Right cardiac atrium (tissue), 5 donors: ENCODE measurements around the gene SC5D. TPM values are rescaled to one million over a fixed set of nuclear protein-coding genes. Genes with fewer than 3 reads are reported as not detected.
A peak's percentile ranks its signal among the peaks of the same experiment; 100 is the strongest.

ENCODE experiments used
- ATAC-seq, 2 donors: fragments of 200-7000 bp; cut with Tn5 transposase; one replicate each; pipeline versions ENCODE4 v1.8.0 to v1.9.1; 2020; ENCODE audit warnings: moderate library complexity in 2 of 2, mild to moderate bottlenecking in 1 of 2
- DNase-seq, 3 donors: peaks; one replicate each; pipeline ENCODE4 v3.0.0-alpha.2; 2020
- H3K27ac ChIP-seq: one replicate; pipeline ENCODE4 v1.5.1; 2013; ENCODE audit warnings: mild to moderate bottlenecking, low read length, control low read depth, moderate library complexity
- H3K27me3 ChIP-seq: one replicate; pipeline ENCODE4 v1.6.1; 2013; ENCODE audit not compliant: control insufficient read depth, insufficient read depth
- H3K4me1 ChIP-seq: one replicate; pipeline ENCODE4 v1.6.1; 2013; ENCODE audit warnings: low read length; ENCODE audit not compliant: control insufficient read depth, insufficient read depth
- H3K4me3 ChIP-seq: one replicate; pipeline ENCODE4 v1.5.1; 2013; ENCODE audit warnings: low read length, control low read depth
- H3K9me3 ChIP-seq: one replicate; pipeline ENCODE4 v1.6.1; 2013; ENCODE audit warnings: low read length; ENCODE audit not compliant: control insufficient read depth
- WGBS: extraction: QIAGEN DNeasy Blood & Tissue Kit; methylation state at CpG from one replicate; pipeline ENCODE4 v1.1.7; 2013; 5-methylcytosine and 5-hydroxymethylcytosine counted together
- intact Hi-C, 4 donors: fragments of 100-400 bp; cut with DNase I; formaldehyde crosslinking; loops; one replicate each; pipeline versions ENCODE4 v1.11.0 to v1.14.0; 2022 to 2023
- polyA plus RNA-seq: library from polyadenylated mRNA; stranded (reverse); fragments of 200-250 nt; gene quantifications from one replicate; pipeline ENCODE4 v1.2.3, GENCODE V29; 2013
- total RNA-seq, 4 donors: library from RNA; stranded (reverse); fragmentation: NEBNext Ultra II Directional; extraction: Animal tissue kit (Norgen Biotek cat#: 25700); gene quantifications; one replicate each; pipeline ENCODE4 v1.2.1, GENCODE V29; 2021
- donor health status: healthy with polysubstance abuse.
- donor health status: DM: no; HTN: yes; CAD: no.
- donor health status: DM: no; HTN: no; CAD: no.
- donor health status: DM: no; HTN: yes; CAD: no; lungs with severe emphysema.
- donor health status: DM: yes; HTN: yes; CAD: no.

The SC5D gene
- total and polyA plus RNA-seq, 5 donors = 29.7 to 34.7 (median 30.2) TPM

DNA sequence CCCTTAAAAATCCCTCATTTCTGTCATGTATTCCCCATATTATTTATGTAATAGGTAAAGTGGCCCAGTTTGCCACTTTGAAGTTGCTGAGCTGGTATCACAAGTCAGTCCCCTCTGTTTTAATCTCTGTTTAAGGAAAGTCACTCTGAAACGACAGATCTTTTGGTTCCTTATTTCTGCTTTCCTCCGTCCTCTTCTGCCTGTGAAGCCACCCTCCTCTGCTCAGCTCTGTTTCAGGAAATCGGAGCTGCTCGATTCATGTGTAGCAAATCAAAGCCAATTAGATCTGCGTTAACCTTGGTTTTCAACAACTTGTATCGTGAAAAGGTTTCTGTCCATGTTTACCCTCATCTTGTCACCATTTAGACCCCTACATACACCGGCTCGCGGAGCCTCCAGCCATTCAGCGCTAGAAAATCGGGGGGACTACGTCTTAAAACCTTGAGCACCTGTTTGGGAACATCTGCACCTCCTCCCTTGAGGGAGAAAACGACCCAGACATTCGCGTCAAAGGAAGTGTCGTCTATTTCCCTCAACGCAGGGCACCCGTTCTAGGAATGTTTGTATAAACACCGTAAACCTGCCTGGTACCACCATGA is 576 bp upstream of the SC5D start:
- Histone ChIP-seq H3K27me3 (no peaks in the 10 kb centered on the region), H3K9me3 (no peaks in the 10 kb centered on the region), H3K4me1 (no peaks in the 10 kb centered on the region), H3K4me3 (peak overlapping the region; percentile 91), H3K27ac (peak overlapping the region; percentile 49)
- peak in 1 of 3 donors; percentile 11 for DNase-seq
- intact Hi-C loops = no loop called here
- WGBS = 1% methylated on average over 19 of the region's 19 CpGs
- ATAC-seq = peak; percentile 4 to 10

DNA sequence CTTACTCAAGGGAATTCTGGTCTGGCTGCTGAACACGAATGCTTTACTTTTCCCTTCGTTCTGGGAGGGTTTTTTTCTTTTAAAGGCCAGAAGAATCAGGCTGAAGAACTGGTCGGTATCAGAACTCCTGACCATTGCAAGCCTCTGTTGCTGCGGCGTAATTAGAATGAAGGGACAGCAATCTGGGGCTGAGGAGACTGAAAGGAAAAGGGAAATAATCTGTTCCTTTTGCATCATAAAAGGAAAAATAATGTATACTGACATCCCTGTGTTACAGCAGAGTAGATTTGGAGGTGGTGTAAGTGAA is 670 bp downstream of the SC5D start:
- ATAC-seq (peak in 1 of 2 donors; percentile 2), DNase-seq (no peak)
- Histone ChIP-seq H3K27me3 (no peaks in the 10 kb centered on the region), H3K4me1 (no peaks in the 10 kb centered on the region), H3K27ac (peak overlapping the region; percentile 93), H3K9me3 (no peaks in the 10 kb centered on the region), H3K4me3 (peak overlapping the region; percentile 91)
- WGBS = 0% methylated on average over 5 of the region's 5 CpGs
- intact Hi-C loops = no loop called here

DNA sequence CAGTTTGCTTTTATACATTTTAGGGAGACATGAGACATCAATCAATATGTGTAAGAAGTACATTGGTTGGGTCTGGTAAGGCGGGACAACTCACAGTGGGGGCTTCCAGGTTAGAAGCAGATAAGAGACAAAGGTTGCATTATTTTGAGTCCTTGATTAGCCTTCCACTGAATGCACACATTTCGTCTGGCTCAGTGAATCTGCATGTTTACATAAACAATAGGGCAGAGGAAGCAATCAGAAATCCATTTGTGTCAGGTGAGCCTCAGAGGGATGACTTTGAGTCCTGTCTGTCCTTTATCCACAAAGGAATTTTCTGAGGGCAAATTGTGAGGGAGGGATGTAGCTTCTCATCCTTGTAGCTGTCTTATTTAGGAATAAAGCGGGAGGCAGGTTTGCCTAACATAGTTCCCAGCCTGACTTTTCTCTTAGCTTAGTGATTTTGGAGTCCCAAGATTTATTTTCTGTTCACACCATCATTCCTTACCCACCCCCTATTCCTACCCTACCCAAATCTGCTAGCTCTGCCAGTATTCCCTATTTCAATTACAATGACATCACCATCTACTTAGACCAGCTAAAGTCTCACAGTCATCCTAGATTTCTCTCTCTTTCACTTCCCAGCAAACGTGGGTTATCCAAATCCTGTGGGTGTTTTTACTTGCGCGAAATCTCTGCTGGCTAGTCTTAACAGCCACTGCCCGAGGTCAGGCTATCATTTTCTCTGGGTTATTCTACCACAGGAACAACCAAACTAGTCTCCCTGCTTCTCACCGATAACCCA is 2.9 kb downstream of the SC5D start:
- H3K4me1 ChIP-seq = peaks cover 5% of the 10 kb centered on the region
- no peak overlapping the region for H3K4me3 ChIP-seq
- no peak for DNase-seq
- no peak overlapping the region for H3K27ac ChIP-seq
- WGBS = 87% methylated on average over 8 of the region's 8 CpGs
- H3K9me3 ChIP-seq = no peaks in the 10 kb centered on the region
- no peak for ATAC-seq
- H3K27me3 ChIP-seq = no peaks in the 10 kb centered on the region
- intact Hi-C loops = no loop called here

DNA sequence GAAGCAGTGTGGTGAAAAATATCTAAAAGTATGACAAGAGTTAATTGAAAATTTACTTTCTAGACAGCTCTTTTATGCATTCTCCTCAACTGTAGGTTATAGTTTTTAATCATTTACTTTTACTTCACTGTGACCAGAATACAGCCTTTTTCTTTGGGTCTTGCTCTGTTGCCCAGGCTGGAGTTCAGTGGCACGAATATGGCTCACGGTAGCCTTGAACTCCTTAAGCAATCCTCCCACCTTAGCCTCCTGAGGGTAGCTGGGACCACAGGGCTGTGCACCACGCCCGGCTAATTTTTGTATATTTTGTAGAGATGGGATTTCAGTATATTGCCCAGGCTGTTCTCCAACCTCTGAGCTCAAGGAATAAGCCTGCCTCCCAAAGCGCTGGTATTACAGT is 5.3 kb downstream of the SC5D start:
- Histone ChIP-seq H3K27ac (no peak overlapping the region), H3K9me3 (no peaks in the 10 kb centered on the region), H3K4me1 (peaks cover 7% of the 10 kb centered on the region), H3K27me3 (no peaks in the 10 kb centered on the region), H3K4me3 (no peak overlapping the region)
- WGBS = 98% methylated on average over 5 of the region's 5 CpGs
- no peak for DNase-seq
- ATAC-seq = no peak
- intact Hi-C loops = no loop called here

DNA sequence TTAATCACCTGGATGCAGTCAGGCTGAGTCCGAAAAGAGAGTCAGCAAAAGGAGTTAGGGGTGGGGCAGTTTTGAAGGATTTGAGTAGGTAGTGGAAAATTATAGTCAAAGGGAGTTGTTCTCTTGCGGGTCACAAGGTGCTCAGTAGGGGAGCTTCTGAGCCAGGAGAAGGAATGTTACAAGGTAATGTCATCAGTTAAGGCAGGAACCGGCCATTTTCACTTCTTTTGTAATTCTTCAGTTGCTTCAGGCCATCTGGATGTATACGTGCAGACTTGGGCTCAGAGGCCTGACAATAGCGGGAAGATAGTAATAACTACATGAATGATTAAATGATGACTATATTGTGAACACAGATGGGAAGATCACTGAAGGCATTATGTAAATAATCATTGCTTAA is 6.2 kb downstream of the SC5D start:
- DNase-seq (no peak), ATAC-seq (no peak)
- Histone ChIP-seq H3K4me1 (peaks cover 7% of the 10 kb centered on the region), H3K9me3 (no peaks in the 10 kb centered on the region), H3K4me3 (no peak overlapping the region), H3K27ac (no peak overlapping the region), H3K27me3 (no peaks in the 10 kb centered on the region)
- intact Hi-C loops = no loop called here
- 97% methylated on average over 5 of the region's 5 CpGs for WGBS

DNA sequence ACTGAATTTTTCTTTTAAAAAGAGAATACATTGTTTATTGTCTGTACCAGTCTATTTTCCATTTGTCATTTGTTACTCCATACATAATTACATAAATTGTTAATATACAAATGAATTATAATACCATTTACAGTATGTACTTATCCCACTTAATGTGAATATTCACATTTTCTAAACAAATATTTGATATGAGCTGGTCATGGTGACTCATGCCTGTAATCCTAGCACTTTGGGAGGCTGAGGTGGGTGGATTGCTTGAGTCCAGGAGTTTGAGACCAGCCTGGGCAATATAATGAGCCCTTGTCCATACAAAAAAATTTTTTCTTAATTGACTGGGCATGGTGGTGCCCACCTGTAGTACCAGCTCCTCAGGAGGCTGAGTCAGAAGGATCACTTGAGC is 6.8 kb downstream of the SC5D start:
- no peak for ATAC-seq
- no peak overlapping the region for H3K27ac ChIP-seq

DNA sequence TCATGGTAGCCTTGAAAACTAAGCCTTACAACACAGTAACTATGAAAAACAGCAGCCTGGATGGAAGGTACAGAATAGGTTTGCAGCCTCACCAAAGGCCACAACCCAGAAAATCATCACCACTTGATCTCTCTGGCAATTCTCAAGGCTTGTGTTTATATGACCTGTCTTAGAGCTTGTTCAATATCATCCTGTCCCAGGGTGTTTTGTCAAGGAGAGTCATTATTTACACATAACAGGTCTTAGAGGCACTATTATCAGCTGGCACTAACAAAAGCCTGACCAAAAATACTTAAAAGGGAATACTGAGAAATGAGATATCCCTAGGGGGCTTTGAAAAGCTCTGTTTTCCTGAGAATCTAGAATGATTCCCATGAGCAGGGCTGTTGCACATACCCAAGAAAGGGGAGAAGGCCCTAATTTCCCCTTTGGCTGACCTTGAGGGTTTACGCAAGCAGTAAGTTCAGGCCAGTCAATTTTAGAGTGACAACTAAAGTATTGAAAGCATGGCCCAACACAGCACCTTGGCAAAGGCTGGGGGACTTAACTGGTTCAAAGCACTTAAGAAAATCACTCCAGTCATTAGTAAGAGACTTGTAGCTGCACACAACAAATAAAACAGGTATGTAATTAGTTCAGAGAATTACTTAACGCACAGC is 7.9 kb downstream of the SC5D start:
- Histone ChIP-seq H3K9me3 (no peaks in the 10 kb centered on the region), H3K27me3 (no peaks in the 10 kb centered on the region), H3K4me3 (no peak overlapping the region), H3K27ac (no peak overlapping the region), H3K4me1 (peaks cover 7% of the 10 kb centered on the region)
- peak in 2 of 3 donors; percentile 23 to 77 for DNase-seq
- peak; percentile 80 to 87 for ATAC-seq
- intact Hi-C loops = no loop called here
- WGBS = 79% methylated on average over 2 of the region's 2 CpGs

More for the DNA sequence above, 6.8 kb downstream of the SC5D start:
- Histone ChIP-seq H3K4me3 (no peak overlapping the region), H3K27me3 (no peaks in the 10 kb centered on the region), H3K4me1 (peaks cover 7% of the 10 kb centered on the region), H3K9me3 (no peaks in the 10 kb centered on the region)
- intact Hi-C loops = no loop called here
- DNase-seq = no peak

DNA sequence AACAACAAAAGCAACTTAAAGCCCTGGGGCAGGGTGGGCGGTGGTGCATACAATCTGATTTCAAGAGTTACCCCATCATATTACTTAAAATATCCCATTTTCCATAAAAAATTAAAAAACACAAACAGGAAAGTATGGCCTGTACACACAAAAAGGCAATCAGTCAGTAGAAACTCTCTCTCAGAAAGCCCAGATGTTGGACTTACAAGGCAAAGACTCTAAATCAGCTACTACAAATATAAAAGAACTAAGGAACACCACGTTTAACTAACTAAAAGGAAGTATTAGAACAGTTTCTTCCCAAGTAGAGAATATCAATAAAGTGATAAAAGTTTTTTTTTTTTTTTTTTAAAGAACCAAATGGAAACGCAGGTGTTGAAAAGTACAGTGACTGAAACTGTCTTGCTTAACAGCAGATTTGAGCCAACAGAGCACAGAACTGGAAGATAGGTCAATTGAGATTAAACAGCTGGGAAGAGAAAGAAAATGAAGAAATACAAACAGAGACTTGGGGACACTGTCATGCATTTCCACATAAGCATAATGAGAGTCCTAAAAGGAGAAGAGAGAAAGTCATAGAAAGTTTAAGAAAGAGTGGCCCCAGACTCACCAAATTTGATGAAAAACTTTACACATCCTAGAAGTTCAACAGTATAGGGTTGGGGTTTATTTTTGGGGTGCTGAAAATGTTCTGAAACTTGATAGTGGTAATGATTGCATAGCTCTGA is 8.6 kb downstream of the SC5D start:
- WGBS = 66% methylated on average over 3 of the region's 3 CpGs
- ATAC-seq (peak; percentile 74 to 85), DNase-seq (no peak)
- H3K9me3 ChIP-seq = no peaks in the 10 kb centered on the region
- intact Hi-C loops = no loop called here
- peaks cover 7% of the 10 kb centered on the region for H3K4me1 ChIP-seq
- H3K27ac ChIP-seq = no peak overlapping the region
- H3K27me3 ChIP-seq = no peaks in the 10 kb centered on the region
- no peak overlapping the region for H3K4me3 ChIP-seq

DNA sequence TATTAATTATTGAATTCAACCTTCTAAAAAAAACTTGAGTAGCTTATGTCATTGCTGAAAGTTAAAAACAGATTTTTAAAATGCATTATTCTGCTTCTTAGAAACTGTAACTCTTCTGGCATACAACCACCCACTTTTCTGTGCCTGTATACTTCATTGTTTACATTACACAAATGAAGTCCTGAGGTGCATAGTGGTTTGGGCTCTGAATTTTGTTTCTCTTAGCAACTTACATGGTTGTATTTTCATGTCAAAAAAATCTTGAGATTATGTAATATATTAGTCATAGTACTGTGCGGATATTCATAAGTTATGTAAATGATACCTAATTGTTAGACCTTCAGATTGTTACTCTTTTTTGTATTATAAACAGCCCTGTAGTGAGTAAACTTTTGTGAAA is 12.2 kb downstream of the SC5D start:
- no peaks in the 10 kb centered on the region for H3K9me3 ChIP-seq
- H3K4me3 ChIP-seq = no peak overlapping the region
- H3K27me3 ChIP-seq = no peaks in the 10 kb centered on the region
- intact Hi-C loops = no loop called here
- no peak overlapping the region for H3K27ac ChIP-seq
- ATAC-seq (no peak), DNase-seq (no peak)
- H3K4me1 ChIP-seq = peaks cover 4% of the 10 kb centered on the region
- WGBS = 93% methylated on average over 1 of the region's 1 CpG

DNA sequence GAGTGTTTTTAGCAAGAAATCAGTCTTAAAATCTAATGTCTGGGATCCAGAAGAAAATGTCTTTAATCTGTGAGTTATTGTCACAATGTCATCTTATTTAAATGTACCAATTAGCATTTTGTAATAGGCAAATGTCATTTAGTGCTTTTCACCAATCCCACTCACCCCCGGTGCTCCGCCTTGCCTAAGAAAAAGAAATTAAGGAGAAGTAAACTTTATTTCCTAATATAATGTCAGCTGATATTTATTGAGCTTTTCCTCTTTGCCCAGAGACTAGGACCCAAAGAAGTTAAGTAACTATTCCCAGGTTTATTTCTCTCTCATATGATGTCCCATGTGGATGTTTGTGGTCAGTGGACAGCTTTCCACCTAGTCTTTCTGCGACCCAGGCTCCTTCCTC is 16.2 kb downstream of the SC5D start:
- H3K27ac ChIP-seq = no peak overlapping the region
- 95% methylated on average over 3 of the region's 3 CpGs for WGBS
- DNase-seq (no peak), ATAC-seq (no peak)
- H3K4me1 ChIP-seq = no peaks in the 10 kb centered on the region
- no peaks in the 10 kb centered on the region for H3K27me3 ChIP-seq
- intact Hi-C loops = no loop called here
- H3K4me3 ChIP-seq = no peak overlapping the region
- no peaks in the 10 kb centered on the region for H3K9me3 ChIP-seq

DNA sequence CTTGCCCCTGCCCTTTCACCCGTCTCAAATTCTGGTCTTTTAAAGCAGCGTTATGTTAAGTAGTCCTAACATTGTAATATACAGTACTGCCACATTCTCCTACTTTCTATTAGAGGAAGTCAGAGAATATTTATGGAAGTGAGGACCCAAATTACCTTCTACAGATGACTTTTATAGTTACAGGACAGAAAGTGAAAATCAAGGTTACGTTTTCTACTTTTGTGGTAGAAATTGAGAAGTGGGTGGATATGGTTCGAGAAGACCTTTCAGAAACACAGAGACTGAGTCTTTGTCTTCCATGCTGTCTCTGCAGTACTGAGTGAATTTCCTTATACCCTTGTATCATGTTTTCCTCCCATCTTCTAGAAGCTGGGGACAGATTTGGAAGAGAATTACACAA is 17.1 kb downstream of the SC5D start:
- H3K27me3 ChIP-seq = no peaks in the 10 kb centered on the region
- no peaks in the 10 kb centered on the region for H3K9me3 ChIP-seq
- H3K4me3 ChIP-seq = no peak overlapping the region
- 86% methylated on average over 4 of the region's 4 CpGs for WGBS
- DNase-seq (no peak), ATAC-seq (no peak)
- no peak overlapping the region for H3K27ac ChIP-seq
- no peaks in the 10 kb centered on the region for H3K4me1 ChIP-seq
- intact Hi-C loops = no loop called here
